Chondrocyte (in vitro differentiated cells): Measurements from ENCODE around the gene CLDN25. TPM values are rescaled to one million over a fixed set of nuclear protein-coding genes. Genes with fewer than 3 reads are reported as not detected.

Experiments
- DNase-seq: peaks from one replicate; pipeline ENCODE4 v3.0.0; 2021; ENCODE audit warnings: mixed read lengths, low spot score
- H3K27ac Mint-ChIP-seq: one replicate; pipeline ENCODE4 v1.8.0; 2021; ENCODE audit warnings: mild to moderate bottlenecking, moderate library complexity, mixed read lengths; ENCODE audit not compliant: unreplicated experiment
- H3K27me3 Mint-ChIP-seq: 2 replicates; pipeline ENCODE4 v1.8.0; 2021; ENCODE audit warnings: low read depth, mixed read lengths
- H3K36me3 Mint-ChIP-seq: 2 replicates; pipeline ENCODE4 v1.8.0; 2021; ENCODE audit warnings: low read depth, mixed read lengths
- H3K4me1 Mint-ChIP-seq: 2 replicates; pipeline ENCODE4 v1.8.0; 2021; ENCODE audit warnings: low read depth, mild to moderate bottlenecking, mixed read lengths
- H3K4me3 Mint-ChIP-seq: one replicate; pipeline ENCODE4 v1.8.0; 2021; ENCODE audit warnings: mild to moderate bottlenecking, moderate library complexity, mixed read lengths; ENCODE audit not compliant: unreplicated experiment
- H3K9me3 Mint-ChIP-seq: 2 replicates; pipeline ENCODE4 v1.8.0; 2021; ENCODE audit warnings: low read depth, mixed read lengths
- total RNA-seq: library from RNA; stranded (reverse); gene quantifications from 3 replicates; pipeline ENCODE4 v1.2.1, GENCODE V29; 2021
- TF ChIP-seq, protein P1 (sequence below): fragments of 200-600 bp; sonication (generic); IDR thresholded peaks from 2 replicates; pipeline ENCODE4 v1.5.0; 2021; ENCODE audit warnings: antibody characterized with exemption, mild to moderate bottlenecking, moderate library complexity

The CLDN25 gene
- total RNA-seq, 1 donor from 2014 or later = not detected

DNA sequence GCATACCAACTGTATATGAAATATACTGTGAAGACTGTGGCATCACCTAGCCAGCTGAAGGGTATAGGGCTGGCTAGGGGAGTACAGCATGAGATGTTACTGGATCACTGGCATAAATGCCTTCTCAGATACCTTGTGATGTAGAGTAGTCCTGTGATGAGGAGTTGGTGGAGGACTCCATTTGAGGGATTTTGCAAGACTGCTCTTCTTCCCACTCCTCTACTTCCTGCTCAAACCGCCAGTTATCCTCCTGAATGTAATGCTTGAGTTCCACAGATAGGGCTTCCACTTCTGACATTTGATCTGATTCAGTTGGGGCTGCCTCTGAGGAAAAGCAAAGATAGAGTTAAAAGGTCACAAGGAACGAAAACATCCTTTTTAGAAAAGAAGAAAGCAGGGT, 29.3 kb downstream of the CLDN25 start:
- DNase-seq = no peak
- H3K36me3 Mint-ChIP-seq = peaks cover 31% of the 10 kb centered on the region
- H3K4me3 Mint-ChIP-seq = no peak overlapping the region
- peaks cover 27% of the 10 kb centered on the region for H3K4me1 Mint-ChIP-seq
- no peak overlapping the region for H3K27ac Mint-ChIP-seq
- TF ChIP-seq, protein P1, sequence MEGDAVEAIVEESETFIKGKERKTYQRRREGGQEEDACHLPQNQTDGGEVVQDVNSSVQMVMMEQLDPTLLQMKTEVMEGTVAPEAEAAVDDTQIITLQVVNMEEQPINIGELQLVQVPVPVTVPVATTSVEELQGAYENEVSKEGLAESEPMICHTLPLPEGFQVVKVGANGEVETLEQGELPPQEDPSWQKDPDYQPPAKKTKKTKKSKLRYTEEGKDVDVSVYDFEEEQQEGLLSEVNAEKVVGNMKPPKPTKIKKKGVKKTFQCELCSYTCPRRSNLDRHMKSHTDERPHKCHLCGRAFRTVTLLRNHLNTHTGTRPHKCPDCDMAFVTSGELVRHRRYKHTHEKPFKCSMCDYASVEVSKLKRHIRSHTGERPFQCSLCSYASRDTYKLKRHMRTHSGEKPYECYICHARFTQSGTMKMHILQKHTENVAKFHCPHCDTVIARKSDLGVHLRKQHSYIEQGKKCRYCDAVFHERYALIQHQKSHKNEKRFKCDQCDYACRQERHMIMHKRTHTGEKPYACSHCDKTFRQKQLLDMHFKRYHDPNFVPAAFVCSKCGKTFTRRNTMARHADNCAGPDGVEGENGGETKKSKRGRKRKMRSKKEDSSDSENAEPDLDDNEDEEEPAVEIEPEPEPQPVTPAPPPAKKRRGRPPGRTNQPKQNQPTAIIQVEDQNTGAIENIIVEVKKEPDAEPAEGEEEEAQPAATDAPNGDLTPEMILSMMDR = no peak
- H3K9me3 Mint-ChIP-seq = no peaks in the 10 kb centered on the region
- H3K27me3 Mint-ChIP-seq = no peaks in the 10 kb centered on the region

DNA sequence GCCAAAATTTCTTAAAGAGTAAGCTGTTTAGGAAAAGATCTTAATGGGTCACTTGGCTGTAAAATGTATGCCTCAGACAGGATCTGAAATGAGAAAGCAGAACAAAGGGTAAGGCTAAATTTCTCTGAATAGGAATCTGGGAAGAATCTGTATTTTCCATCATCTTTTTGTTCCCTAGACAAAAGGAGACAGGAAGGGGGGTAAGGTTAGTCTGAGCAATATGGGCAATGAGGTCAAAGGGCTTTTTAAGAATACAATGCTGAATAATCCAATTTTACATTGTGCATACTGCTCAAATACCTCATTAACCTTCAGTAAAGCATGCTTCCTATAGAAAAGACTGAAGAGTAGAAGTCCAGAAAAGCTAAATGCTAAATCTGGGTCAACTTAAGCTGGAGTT, 34.6 kb downstream of the CLDN25 start:
- no peaks in the 10 kb centered on the region for H3K27me3 Mint-ChIP-seq
- DNase-seq = no peak
- H3K27ac Mint-ChIP-seq = no peak overlapping the region
- no peak overlapping the region for H3K4me3 Mint-ChIP-seq
- TF ChIP-seq, protein P1 = no peak
- peaks cover 16% of the 10 kb centered on the region for H3K36me3 Mint-ChIP-seq
- peaks cover 14% of the 10 kb centered on the region for H3K4me1 Mint-ChIP-seq
- H3K9me3 Mint-ChIP-seq = no peaks in the 10 kb centered on the region

DNA sequence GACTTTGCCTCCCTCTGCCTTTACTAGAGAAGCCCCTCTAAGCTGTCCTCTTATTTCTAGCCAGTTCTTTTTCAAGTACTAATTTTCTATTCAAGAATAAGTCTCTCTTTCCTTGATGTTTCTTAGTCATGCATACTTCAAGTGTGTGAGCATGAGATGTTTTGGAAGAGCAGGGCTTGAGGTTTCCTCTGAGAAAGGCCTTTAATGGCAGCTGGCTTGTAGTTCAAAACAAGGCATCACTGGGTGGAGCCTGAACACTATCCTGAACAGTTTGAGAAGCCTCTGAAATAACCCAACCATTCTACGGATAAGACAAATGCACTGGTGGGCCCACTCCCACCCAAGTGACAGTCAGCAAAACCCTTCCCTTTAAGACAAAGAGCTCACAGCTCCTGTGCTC, 37.6 kb downstream of the CLDN25 start:
- no peak for DNase-seq
- Mint-ChIP-seq H3K36me3 (peaks cover 21% of the 10 kb centered on the region), H3K9me3 (no peaks in the 10 kb centered on the region), H3K27ac (no peak overlapping the region), H3K4me3 (no peak overlapping the region), H3K27me3 (no peaks in the 10 kb centered on the region), H3K4me1 (peaks cover 14% of the 10 kb centered on the region)
- TF ChIP-seq, protein P1 = no peak

DNA sequence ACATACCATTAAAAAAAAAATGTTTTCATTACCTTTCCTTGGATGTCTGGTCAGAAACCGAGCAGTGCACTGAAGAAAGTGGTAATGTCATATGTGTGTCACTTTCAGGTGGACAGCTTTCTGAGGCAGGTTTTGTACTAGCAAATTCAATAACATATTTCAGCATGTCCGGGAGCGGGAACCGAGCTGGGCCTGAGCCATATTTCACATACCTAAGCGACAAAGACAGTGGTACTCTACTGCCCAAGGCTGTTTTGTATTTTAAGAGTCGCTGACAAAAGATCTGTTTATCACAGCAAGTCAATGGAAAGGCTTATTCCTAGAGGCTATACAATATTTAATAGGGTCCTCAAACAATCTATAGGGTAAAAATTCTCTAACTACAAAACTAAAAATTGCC, 38.0 kb downstream of the CLDN25 start:
- Mint-ChIP-seq H3K4me3 (no peak overlapping the region), H3K27ac (no peak overlapping the region), H3K27me3 (no peaks in the 10 kb centered on the region), H3K9me3 (no peaks in the 10 kb centered on the region), H3K36me3 (peaks cover 20% of the 10 kb centered on the region), H3K4me1 (peaks cover 11% of the 10 kb centered on the region)
- TF ChIP-seq, protein P1 = no peak
- no peak for DNase-seq

DNA sequence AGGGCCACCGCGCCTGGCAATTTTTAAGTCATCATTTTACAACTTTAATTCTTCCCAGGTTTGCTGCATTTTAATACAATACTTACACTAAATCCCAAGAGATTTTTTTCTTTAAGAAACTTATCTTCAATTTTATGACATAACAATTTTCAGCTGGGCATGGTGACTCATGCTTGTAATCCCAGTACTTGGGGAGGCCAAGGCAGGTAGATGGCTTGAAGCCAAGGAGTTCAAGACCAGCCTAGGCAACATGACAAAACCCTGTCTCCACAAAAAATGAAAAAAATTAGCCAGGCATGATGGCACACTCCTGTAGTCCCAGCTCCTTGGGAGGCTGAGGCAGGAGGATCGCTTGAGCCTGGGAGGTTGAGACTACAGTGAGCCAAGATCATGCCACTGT, 38.8 kb downstream of the CLDN25 start:
- peaks cover 25% of the 10 kb centered on the region for H3K36me3 Mint-ChIP-seq
- TF ChIP-seq, protein P1 = no peak
- H3K27me3 Mint-ChIP-seq = no peaks in the 10 kb centered on the region
- H3K27ac Mint-ChIP-seq = no peak overlapping the region
- peaks cover 8% of the 10 kb centered on the region for H3K4me1 Mint-ChIP-seq
- no peak for DNase-seq
- no peak overlapping the region for H3K4me3 Mint-ChIP-seq
- no peaks in the 10 kb centered on the region for H3K9me3 Mint-ChIP-seq
